ENCODE measurements around the gene SLC10A3. TPM values are rescaled to one million over a fixed set of nuclear protein-coding genes. Genes with fewer than 3 reads are reported as not detected.

Gene SLC10A3
- total RNA-seq, 1 donor from 2014 or later, result 7.4 TPM

DNA sequence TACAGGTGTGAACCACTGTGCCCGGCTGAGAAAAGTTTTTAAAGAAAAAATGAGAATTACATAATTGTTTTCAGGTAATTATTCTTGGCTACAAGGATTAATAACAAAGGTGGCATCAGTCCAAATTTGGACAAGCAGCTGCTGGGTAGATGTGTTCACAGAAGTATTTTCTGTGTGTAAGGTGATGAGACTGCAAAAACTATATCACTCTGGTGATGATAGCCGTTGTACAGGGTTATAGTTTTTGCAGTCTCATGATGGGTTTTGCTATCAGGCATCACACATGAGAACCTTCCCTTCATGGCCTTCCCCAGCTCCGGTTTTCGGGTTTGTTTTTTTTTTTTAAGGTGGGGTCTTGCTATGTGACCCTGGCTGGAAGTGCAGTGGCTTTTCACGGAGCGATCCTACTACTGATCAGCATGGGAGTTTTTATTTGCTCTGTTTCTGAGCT is 5.1 kb upstream of the SLC10A3 start:
- FAIRE-seq (no peak), DNase-seq (ENCODE audit: low read depth) (no peak)
- Histone ChIP-seq H3K36me3 (ENCODE audit: control insufficient read depth, insufficient read depth, low read length) (no peaks in the 10 kb centered on the region), H3K27me3 (ENCODE audit: control insufficient read depth, insufficient read depth, low read length) (no peaks in the 10 kb centered on the region), H3K4me3 (ENCODE audit: low read depth, low read length) (no peak overlapping the region)
- no peak for TF ChIP-seq CTCF (IDR thresholded peaks at IDR 0.05; ENCODE audit: insufficient read depth, low read length, severe bottlenecking)

DNA sequence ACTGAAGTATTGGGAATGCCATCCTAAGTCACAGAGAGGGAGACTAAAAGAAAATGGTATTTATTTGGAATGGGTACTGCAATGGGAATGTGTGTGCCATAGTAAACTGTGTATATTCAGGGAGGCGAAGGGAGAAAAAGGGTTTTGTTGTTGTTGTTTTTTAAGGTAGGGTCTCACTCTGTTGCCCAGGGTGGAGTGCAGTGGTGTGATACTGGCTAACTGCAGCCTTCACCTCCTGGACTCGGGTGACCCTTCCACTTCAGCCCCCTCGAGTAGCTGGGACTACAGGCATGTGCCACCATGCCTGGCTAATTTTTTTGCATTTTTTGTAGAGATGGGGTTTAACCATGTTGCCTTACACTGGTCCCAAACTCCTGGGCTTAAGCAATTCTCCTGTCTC is 4.3 kb upstream of the SLC10A3 start:
- Histone ChIP-seq H3K36me3 (ENCODE audit: control insufficient read depth, insufficient read depth, low read length) (no peaks in the 10 kb centered on the region), H3K27me3 (ENCODE audit: control insufficient read depth, insufficient read depth, low read length) (no peaks in the 10 kb centered on the region), H3K4me3 (ENCODE audit: low read depth, low read length) (no peak overlapping the region)
- no peak for TF ChIP-seq CTCF (IDR thresholded peaks at IDR 0.05; ENCODE audit: insufficient read depth, low read length, severe bottlenecking)
- DNase-seq (ENCODE audit: low read depth) (no peak), FAIRE-seq (no peak)

- DNase-seq (ENCODE audit: low read depth), result peak; percentile 26
- no peak for FAIRE-seq
- H3K27me3 ChIP-seq (ENCODE audit: control insufficient read depth, insufficient read depth, low read length), result no peaks in the 10 kb centered on the region
- TF ChIP-seq CTCF (IDR thresholded peaks at IDR 0.05; ENCODE audit: insufficient read depth, low read length, severe bottlenecking), result no peak
- peak overlapping the region; percentile 52 for H3K4me3 ChIP-seq (ENCODE audit: low read depth, low read length)
- H3K36me3 ChIP-seq (ENCODE audit: control insufficient read depth, insufficient read depth, low read length), result peaks cover 8% of the 10 kb centered on the region
Measured at GRCh38 chrX:154490021-154490413, 412 bp downstream of the SLC10A3 start.

- Histone ChIP-seq H3K36me3 (ENCODE audit: control insufficient read depth, insufficient read depth, low read length) (peaks cover 8% of the 10 kb centered on the region), H3K4me3 (ENCODE audit: low read depth, low read length) (peak overlapping the region; percentile 52), H3K27me3 (ENCODE audit: control insufficient read depth, insufficient read depth, low read length) (no peaks in the 10 kb centered on the region)
- TF ChIP-seq CTCF (IDR thresholded peaks at IDR 0.05; ENCODE audit: insufficient read depth, low read length, severe bottlenecking), result no peak
- no peak for FAIRE-seq
- DNase-seq (ENCODE audit: low read depth), result no peak
Measured at GRCh38 chrX:154489182-154489581, 1.2 kb downstream of the SLC10A3 start.

DNA sequence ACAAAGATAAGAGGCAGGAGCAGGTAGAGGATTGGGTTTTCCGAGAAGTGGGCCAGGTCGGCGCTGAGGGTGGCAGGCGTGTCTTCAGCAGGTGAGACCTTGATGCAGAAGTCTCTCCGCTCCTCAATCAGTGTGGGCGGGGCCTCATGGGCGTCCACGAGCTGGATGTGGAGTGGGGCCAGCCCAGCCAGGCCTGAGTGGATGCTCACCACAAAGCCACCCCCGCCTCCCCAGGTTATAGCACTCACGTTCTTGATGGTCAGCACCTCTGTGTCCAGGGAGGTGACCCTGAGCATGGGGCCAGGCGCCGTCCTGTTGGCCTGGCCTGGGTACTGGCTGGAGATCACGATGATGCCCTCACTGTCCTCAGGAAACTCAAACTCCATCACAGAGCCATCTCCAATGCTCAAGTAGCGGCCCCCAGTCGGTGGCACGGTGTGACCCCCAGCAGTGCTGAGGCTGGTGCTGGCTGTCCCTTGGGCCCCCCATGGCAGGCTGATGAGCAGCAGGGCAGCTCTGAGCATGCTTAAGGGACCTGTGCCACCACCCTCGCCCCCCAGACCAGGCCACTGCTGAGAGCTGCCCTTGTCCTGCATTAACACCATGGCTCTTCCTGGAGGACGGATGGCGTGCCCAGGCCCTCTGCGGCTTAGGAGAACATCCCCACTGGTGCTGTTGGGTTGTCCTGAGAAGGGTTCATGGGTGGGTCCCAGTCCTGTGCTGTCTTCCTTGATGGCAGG is 1.9 kb downstream of the SLC10A3 start:
- TF ChIP-seq CTCF (IDR thresholded peaks at IDR 0.05; ENCODE audit: insufficient read depth, low read length, severe bottlenecking), result no peak
- Histone ChIP-seq H3K4me3 (ENCODE audit: low read depth, low read length) (no peak overlapping the region), H3K36me3 (ENCODE audit: control insufficient read depth, insufficient read depth, low read length) (peaks cover 8% of the 10 kb centered on the region), H3K27me3 (ENCODE audit: control insufficient read depth, insufficient read depth, low read length) (no peaks in the 10 kb centered on the region)
- no peak for FAIRE-seq
- DNase-seq (ENCODE audit: low read depth), result no peak
